PFSK-1 (cell line): ENCODE results near the gene MACROD1.
A peak's percentile ranks its signal among the peaks of the same experiment; 100 is the strongest.

ENCODE experiments used
- FOXP2 ChIP-seq: optimal IDR thresholded peaks from 2 replicates; pipeline ENCODE3; 2011; ENCODE audit warnings: borderline replicate concordance, control low read depth, inconsistent platforms; ENCODE audit not compliant: insufficient read depth; ENCODE audit errors: extremely low read length, extremely low read depth
- POLR2AphosphoS5 ChIP-seq: IDR thresholded peaks from 2 replicates; pipeline ENCODE4 v1.6.1; 2012; ENCODE audit warnings: low read depth, mild to moderate bottlenecking, control low read depth, low read length, moderate library complexity
- SIN3A ChIP-seq: IDR thresholded peaks from 2 replicates; pipeline ENCODE4 v1.6.1; 2012; ENCODE audit warnings: mild to moderate bottlenecking, low read length, moderate library complexity, borderline replicate concordance; ENCODE audit not compliant: insufficient read depth
- TAF1 ChIP-seq: IDR thresholded peaks from 2 replicates; pipeline ENCODE4 v1.6.1; 2012; ENCODE audit warnings: low read length, control low read depth, borderline replicate concordance; ENCODE audit not compliant: insufficient read depth
- TF ChIP-seq, protein P1 (sequence below), 2 experiments: IDR thresholded peaks; 2 replicates each; pipeline versions ENCODE4 v1.6.1 to v1.8.0; 2011 to 2012; ENCODE audit warnings: low read depth in 2 of 2, low read length in 2 of 2, control low read depth in 1 of 2, inconsistent platforms in 1 of 2, mild to moderate bottlenecking in 1 of 2, moderate library complexity in 1 of 2; ENCODE audit not compliant: insufficient read depth in 1 of 2

MACROD1 gene

DNA sequence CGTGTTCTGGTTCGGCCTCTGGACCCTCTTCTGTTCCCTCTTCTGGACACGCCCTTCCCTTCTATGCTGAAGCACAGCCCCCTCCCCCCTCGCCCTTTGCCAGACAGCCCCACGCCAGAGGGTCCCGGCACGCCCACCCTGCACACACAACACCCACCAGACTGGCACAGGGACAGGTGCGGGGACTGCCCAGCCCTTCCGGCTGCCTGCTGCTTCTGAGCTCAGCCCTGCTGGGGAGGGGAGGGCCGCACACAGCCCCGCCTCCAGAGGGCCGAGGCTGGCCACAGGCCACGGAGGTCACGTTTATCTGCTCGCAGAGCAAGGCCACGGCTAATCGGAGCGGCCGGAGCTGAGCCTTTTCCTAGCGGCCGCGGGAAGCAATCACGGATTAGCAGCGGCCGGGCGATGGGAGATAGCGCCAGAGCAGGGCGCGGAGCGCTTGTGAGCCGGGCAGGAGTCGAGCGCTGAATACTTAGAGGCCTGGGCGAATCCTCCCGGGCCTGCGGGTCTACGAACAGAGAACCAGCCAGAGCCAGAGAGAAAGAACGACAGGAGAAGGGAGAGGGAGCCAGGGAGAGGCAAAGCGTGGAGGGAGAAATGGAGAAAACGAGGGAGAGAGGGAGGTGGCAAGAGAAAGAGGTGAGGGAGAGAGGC lies 158.2 kb downstream of the MACROD1 start:
- TF ChIP-seq POLR2AphosphoS5 (no peak), FOXP2 (peak; percentile 27)

DNA sequence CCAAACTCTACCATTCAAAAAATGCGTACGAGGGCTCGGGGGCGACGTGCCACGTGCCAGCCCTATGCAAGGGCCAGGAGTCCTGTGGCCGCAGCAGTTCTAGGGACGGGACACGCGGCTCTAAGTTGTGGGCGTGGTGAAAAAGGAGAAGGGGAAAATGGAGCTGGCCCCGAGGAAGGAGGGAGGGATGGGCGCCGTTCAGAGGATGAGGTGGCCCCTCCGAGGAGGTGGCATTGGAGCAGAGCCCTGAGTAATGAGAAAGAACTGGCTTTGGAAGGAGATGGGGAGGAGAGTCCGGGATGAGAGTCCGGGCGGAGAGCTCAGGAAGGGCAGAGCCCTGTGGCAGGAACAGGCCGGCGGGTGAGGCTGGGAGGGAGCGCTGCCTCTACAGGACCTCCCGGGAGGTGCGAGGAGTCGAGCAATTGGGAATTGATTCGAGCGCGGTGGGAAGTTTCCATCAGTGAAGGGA lies 158.7 kb downstream of the MACROD1 start:
- TF ChIP-seq POLR2AphosphoS5 (no peak), FOXP2 (no peak), TAF1 (no peak)
- TF ChIP-seq, protein P1, sequence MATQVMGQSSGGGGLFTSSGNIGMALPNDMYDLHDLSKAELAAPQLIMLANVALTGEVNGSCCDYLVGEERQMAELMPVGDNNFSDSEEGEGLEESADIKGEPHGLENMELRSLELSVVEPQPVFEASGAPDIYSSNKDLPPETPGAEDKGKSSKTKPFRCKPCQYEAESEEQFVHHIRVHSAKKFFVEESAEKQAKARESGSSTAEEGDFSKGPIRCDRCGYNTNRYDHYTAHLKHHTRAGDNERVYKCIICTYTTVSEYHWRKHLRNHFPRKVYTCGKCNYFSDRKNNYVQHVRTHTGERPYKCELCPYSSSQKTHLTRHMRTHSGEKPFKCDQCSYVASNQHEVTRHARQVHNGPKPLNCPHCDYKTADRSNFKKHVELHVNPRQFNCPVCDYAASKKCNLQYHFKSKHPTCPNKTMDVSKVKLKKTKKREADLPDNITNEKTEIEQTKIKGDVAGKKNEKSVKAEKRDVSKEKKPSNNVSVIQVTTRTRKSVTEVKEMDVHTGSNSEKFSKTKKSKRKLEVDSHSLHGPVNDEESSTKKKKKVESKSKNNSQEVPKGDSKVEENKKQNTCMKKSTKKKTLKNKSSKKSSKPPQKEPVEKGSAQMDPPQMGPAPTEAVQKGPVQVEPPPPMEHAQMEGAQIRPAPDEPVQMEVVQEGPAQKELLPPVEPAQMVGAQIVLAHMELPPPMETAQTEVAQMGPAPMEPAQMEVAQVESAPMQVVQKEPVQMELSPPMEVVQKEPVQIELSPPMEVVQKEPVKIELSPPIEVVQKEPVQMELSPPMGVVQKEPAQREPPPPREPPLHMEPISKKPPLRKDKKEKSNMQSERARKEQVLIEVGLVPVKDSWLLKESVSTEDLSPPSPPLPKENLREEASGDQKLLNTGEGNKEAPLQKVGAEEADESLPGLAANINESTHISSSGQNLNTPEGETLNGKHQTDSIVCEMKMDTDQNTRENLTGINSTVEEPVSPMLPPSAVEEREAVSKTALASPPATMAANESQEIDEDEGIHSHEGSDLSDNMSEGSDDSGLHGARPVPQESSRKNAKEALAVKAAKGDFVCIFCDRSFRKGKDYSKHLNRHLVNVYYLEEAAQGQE (IDR thresholded peaks at IDR 0.05; ENCODE audit: insufficient read depth in 1 of 2, low read depth in 2 of 2, low read length in 2 of 2): no peak

DNA sequence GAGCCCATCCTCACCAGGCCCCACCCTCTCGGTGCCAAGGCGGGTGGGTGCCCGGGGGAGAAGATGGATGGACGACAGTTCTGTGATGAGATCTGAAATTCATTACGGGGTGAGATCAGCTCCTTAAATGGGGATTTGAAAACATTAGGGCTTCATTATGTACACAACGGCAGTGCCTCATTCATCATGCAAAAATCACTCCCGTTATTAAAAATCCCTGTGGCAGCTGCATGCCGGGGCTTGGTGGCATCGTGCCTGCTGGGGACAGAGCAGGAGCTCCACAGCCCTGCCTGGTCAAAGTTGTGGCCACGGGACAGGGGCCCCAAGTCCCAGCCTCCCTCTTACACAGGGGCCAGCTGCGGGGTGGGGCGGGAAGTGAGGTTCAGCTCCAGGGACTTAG lies 159.5 kb downstream of the MACROD1 start:
- TF ChIP-seq FOXP2 (no peak), SIN3A (no peak), POLR2AphosphoS5 (no peak), TAF1 (no peak)
- TF ChIP-seq, protein P1 (IDR thresholded peaks at IDR 0.05; ENCODE audit: insufficient read depth in 1 of 2, low read depth in 2 of 2, low read length in 2 of 2): no peak

DNA sequence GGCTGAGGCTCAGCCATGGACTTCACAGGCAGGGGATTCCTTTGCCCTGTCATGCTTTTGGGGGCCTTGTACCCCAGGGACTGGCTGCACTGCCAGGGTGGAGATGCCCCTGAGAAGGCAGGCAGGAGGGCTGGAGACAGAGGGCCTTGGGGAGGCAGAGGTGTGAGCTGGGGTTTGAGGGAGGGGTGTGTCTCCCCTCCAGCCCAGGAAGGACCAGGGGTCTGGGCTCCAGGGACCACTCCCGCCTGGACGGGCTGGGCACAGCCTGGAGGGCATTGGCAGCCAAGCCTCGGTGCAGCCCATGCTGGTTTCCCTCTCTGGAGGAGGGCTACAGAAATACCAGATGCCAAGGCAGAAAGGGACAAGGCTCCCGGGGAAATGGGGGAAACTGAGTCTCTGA lies 160.2 kb downstream of the MACROD1 start:
- TF ChIP-seq SIN3A (no peak), POLR2AphosphoS5 (no peak), FOXP2 (no peak), TAF1 (no peak)
- TF ChIP-seq, protein P1 (IDR thresholded peaks at IDR 0.05; ENCODE audit: insufficient read depth in 1 of 2, low read depth in 2 of 2, low read length in 2 of 2): no peak

DNA sequence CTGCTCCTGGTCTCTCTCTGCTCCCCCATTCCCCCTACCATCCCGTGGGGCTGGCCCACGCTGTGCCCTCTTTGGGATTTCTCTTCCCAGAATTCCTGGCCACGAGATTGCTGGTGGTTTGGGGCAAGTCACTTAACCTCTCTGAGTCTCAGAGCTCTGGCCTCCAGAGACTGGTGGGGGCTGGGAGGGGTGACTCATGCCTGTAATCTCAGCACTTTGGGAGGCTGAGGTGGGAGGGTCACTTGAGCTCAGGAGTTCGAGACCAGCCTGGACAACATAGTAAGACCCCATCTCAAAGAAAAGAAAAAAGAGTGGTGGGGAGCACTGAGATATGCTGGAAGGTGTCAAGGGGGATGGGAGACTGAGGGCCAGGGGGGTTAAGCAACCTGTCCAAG lies 161.3 kb downstream of the MACROD1 start:
- TF ChIP-seq TAF1: no peak
- TF ChIP-seq, protein P1 (IDR thresholded peaks at IDR 0.05; ENCODE audit: insufficient read depth in 1 of 2, low read depth in 2 of 2, low read length in 2 of 2): no peak
- TF ChIP-seq FOXP2: no peak
- no peak for TF ChIP-seq POLR2AphosphoS5
- TF ChIP-seq SIN3A: no peak
